Mesothelial cell of epicardium (in vitro differentiated cells): ENCODE data around the gene CIB4. TPM values are rescaled to one million over a fixed set of nuclear protein-coding genes. Genes with fewer than 3 reads are reported as not detected.
A peak's percentile ranks its signal among the peaks of the same experiment; 100 is the strongest.

Experiments used
- DNase-seq, 2 experiments: peaks; one replicate each; pipeline ENCODE4 v3.0.0; 2021; ENCODE audit warnings: low spot score in 2 of 2; ENCODE audit not compliant: unreplicated experiment in 2 of 2
- H3K27ac Mint-ChIP-seq: 2 replicates; pipeline ENCODE4 v1.8.0; 2021; ENCODE audit warnings: mixed read lengths
- H3K27me3 Mint-ChIP-seq: 2 replicates; pipeline ENCODE4 v1.8.0; 2021; ENCODE audit warnings: low read depth, mixed read lengths
- H3K36me3 Mint-ChIP-seq: 2 replicates; pipeline ENCODE4 v1.8.0; 2021; ENCODE audit warnings: mixed read lengths
- H3K4me1 Mint-ChIP-seq: 2 replicates; pipeline ENCODE4 v1.8.0; 2021; ENCODE audit warnings: mixed read lengths
- H3K4me3 Mint-ChIP-seq: 2 replicates; pipeline ENCODE4 v1.8.0; 2021; ENCODE audit warnings: mild to moderate bottlenecking, moderate library complexity, mixed read lengths
- H3K9me3 Mint-ChIP-seq: 2 replicates; pipeline ENCODE4 v1.8.0; 2021; ENCODE audit warnings: mixed read lengths
- total RNA-seq: library from RNA; stranded (reverse); gene quantifications from 3 replicates; pipeline ENCODE4 v1.2.1, GENCODE V29; 2021
- TF ChIP-seq, protein P1 (sequence below): fragments of 200-600 bp; sonication (generic); IDR thresholded peaks from one replicate; pipeline ENCODE4 v1.5.0; 2021; ENCODE audit warnings: antibody characterized with exemption; ENCODE audit not compliant: unreplicated experiment

CIB4 gene
- total RNA-seq, 1 donor from 2014 or later = not detected

DNA sequence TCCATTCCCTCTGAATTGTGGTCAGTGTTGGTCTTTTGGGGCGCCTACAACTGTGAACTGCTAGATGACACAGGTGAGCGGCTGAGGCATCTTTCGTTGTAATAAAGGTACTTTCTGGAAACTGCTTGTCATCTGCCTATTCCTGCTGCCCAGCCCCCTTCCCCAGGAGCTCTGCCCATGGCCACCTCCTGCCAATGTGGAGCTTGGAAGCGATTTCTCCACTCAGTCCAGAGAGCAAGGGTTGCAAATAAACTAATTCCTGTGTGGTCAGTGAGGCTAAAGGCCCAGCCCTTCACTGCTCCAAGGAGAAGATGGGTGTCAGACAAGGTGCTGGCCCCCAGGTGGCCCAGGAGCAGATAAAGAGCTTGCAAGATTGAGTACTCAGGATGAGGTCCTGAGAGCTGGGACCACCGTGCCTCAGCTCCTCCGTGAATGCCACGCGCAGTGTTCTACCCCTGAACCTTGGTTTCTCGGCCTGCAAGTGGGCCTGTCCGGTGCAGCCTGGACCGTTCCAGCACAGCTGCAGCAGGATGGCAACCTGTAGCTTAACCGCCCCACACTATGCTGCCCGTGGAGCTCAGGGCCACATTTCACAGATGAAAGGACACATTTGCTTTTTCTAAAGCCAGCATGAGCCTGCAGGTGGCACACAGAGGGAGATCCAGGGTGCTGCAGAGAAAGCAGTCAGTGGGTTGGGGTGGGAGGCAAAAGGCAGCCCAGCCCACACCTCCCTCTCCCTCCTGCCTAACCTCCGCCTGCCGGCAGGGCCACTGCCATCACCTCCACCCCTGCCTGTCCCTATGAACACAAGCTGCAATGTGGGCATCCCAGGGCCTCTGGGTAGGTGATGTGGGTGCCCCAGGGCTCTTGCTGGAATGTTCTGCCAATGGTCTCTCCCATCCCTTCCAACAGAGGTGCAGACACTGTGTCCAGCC, 84.6 kb downstream of the CIB4 start:
- DNase-seq = peak in 1 of 2 experiments; percentile 7
- Mint-ChIP-seq H3K4me3 (no peak overlapping the region), H3K36me3 (no peaks in the 10 kb centered on the region), H3K9me3 (no peaks in the 10 kb centered on the region), H3K27me3 (peaks cover 44% of the 10 kb centered on the region), H3K27ac (no peak overlapping the region), H3K4me1 (no peaks in the 10 kb centered on the region)
- TF ChIP-seq, protein P1, sequence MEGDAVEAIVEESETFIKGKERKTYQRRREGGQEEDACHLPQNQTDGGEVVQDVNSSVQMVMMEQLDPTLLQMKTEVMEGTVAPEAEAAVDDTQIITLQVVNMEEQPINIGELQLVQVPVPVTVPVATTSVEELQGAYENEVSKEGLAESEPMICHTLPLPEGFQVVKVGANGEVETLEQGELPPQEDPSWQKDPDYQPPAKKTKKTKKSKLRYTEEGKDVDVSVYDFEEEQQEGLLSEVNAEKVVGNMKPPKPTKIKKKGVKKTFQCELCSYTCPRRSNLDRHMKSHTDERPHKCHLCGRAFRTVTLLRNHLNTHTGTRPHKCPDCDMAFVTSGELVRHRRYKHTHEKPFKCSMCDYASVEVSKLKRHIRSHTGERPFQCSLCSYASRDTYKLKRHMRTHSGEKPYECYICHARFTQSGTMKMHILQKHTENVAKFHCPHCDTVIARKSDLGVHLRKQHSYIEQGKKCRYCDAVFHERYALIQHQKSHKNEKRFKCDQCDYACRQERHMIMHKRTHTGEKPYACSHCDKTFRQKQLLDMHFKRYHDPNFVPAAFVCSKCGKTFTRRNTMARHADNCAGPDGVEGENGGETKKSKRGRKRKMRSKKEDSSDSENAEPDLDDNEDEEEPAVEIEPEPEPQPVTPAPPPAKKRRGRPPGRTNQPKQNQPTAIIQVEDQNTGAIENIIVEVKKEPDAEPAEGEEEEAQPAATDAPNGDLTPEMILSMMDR = no peak

DNA sequence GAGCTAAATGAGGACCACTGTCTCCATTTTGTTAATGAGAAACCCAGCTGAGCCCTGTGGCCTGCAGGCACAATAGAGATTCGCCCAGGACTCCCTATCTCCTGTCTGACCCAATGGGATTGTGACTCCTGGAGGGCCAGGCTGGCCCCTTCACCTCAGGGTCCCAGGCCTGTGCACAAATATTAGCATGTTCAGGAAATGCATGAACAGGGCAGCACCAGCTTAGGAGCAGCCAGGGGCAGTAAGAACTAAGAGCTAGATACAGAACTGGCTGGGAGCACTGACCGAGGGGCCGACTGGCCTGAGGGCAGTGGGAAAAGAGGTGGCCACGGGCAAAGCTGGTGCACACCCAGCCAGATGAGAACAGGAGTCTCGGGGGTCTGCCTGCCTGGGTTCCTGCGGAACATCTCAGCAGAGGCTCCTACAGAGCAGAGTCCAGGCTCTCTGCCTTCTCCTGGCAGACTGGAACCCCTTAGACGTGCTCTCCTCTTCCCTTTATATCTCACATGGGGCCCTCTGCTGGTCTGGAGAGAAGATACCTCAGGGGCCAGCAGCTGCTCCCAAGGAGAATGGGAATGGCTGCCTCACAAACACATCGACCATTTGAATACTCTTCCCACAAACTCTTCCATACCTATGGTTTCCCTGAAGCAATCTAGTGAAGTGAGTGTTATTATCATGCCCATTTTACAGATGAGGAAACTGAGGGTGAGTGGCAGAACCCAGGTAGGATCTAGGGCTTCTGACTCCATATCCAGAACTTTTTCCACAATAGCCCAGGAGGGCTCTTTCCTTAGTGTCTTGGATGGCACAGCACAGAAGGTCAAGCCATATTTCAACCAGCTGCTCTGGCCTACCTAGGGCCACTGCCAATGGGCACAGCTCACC, 85.7 kb downstream of the CIB4 start:
- no peak overlapping the region for H3K27ac Mint-ChIP-seq
- H3K36me3 Mint-ChIP-seq = no peaks in the 10 kb centered on the region
- TF ChIP-seq, protein P1 = no peak
- no peak for DNase-seq
- H3K4me1 Mint-ChIP-seq = no peaks in the 10 kb centered on the region
- H3K9me3 Mint-ChIP-seq = no peaks in the 10 kb centered on the region
- peaks cover 52% of the 10 kb centered on the region for H3K27me3 Mint-ChIP-seq
- no peak overlapping the region for H3K4me3 Mint-ChIP-seq

DNA sequence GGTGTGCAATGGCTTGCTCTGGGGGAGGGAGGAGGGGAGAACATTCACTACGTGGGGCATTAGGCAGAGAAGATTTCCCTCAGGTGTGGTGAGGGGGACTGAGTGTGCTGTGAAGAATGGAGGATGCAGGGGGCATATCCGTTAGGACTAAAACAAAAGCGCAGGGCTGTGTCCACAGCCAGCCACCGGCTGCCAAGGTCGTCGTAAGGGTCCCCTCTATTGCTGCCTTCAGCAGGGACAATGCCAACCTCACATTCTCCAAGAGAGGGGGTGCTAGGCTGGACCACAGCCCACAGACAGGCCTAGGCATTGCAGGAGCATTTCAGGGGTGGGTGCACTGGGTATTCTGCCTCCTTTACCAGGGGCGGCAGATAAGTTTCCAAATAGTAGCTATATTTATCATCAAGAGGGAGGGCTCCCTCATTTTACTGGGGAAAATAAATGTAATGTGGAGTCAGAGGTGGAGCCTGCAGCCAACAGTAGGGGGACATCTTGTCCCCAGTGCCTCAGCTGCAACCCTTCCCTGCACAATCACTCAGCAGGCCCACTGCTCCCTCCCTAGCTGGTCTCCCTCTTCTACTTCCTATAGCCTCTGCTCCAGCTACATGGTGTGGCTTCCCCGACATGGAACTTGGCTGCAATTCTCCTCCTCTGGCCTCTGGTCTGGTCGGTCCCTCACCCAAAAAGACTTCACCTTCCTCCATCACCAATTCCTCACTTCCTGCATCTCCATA, 88.4 kb downstream of the CIB4 start:
- no peak overlapping the region for H3K27ac Mint-ChIP-seq
- H3K9me3 Mint-ChIP-seq = no peaks in the 10 kb centered on the region
- TF ChIP-seq, protein P1 = no peak
- no peaks in the 10 kb centered on the region for H3K4me1 Mint-ChIP-seq
- H3K4me3 Mint-ChIP-seq = no peak overlapping the region
- H3K27me3 Mint-ChIP-seq = peaks cover 31% of the 10 kb centered on the region
- no peaks in the 10 kb centered on the region for H3K36me3 Mint-ChIP-seq
- no peak for DNase-seq

DNA sequence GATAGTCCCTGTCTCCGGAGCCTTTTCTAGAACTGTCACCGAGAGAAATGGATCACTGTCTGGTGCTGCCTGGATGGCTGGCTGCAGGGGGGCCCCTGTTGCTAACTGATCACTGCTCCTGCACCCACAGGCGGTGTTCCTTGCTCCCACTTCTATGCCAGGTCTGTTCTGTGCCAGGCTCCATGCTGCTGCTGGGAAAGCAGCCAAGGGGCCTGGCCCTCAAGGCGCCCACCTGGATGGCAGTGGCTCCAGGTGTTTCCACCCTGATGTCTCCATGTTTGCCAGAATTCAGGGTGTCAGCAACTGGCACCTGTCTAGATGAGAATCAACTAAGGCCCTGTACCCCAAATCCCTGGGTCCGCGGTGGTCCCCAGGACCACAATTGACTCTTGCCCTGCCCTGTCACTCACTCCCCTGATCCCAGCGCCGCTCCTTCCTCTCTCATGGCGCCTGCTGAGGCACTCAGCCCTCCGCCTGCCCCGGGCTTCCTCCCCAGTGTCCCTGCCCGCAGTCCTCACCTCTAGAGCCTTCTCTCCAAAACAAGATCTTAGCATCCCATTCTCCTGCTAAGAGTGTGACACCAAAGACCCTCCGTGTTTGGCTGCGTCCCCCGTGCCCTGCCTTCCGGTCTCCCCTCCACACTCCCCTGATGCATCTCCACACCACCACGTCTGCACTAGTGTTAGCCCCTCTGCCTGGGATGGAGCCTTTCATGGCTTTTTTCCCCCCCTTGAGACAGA, 90.7 kb downstream of the CIB4 start:
- DNase-seq = no peak
- Mint-ChIP-seq H3K4me3 (no peak overlapping the region), H3K36me3 (no peaks in the 10 kb centered on the region), H3K9me3 (no peaks in the 10 kb centered on the region), H3K4me1 (no peaks in the 10 kb centered on the region), H3K27me3 (peaks cover 18% of the 10 kb centered on the region), H3K27ac (no peak overlapping the region)
- TF ChIP-seq, protein P1 = no peak
